Effector memory CD4-positive, alpha-beta T cell (primary cell): ENCODE measurements around the gene TSFM.

Experiments
- DNase-seq, 3 donors: peaks; one replicate each; pipeline ENCODE4 v3.0.0-alpha.2; 2020
- H3K27ac ChIP-seq: 2 replicates; pipeline ENCODE4 v1.7.0; 2013; ENCODE audit warnings: mild to moderate bottlenecking, low read length, moderate library complexity; ENCODE audit not compliant: insufficient read depth, poor library complexity, severe bottlenecking
- H3K27me3 ChIP-seq: replicated peaks from 2 replicates; pipeline ENCODE4 v1.7.0; 2013; ENCODE audit warnings: mild to moderate bottlenecking, low read length; ENCODE audit not compliant: insufficient read depth, control insufficient read depth, poor library complexity, severe bottlenecking
- H3K36me3 ChIP-seq: 2 replicates; pipeline ENCODE4 v1.7.0; 2013; ENCODE audit warnings: mild to moderate bottlenecking, low read length, moderate library complexity; ENCODE audit not compliant: control insufficient read depth, insufficient read depth
- H3K4me1 ChIP-seq: 2 replicates; pipeline ENCODE4 v1.7.0; 2013; ENCODE audit warnings: low read length, mild to moderate bottlenecking; ENCODE audit not compliant: control insufficient read depth, insufficient read depth, poor library complexity, severe bottlenecking
- H3K4me3 ChIP-seq: 2 replicates; pipeline ENCODE4 v1.7.0; 2013; ENCODE audit warnings: low read length, low read depth, mild to moderate bottlenecking; ENCODE audit not compliant: insufficient read depth, poor library complexity, severe bottlenecking
- H3K9me3 ChIP-seq: 2 replicates; pipeline ENCODE4 v1.7.0; 2013; ENCODE audit warnings: mild to moderate bottlenecking, low read length, moderate library complexity; ENCODE audit not compliant: control insufficient read depth

The TSFM gene

DNA sequence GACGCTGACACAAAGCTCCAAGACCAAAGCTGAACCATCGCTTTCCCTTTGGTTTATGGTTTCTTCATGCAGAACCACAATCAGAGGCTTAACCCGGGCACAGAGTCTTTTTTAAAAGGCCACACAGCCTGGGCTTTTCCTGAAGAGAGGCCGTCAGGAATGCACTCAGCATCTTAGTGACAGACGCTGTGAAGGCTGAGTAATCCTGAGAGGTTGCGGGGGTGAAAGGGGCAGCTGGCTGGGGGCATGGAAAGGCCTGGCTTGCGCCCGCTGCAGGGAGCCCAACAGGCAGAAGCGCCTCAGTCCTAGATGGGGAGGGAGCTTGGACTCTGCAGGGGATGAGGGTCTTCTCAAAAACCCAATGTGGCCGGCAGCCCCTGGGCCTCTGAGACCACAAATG, 50.4 kb downstream of the TSFM start:
- H3K27me3 ChIP-seq: no peaks in the 10 kb centered on the region
- H3K9me3 ChIP-seq: no peaks in the 10 kb centered on the region
- H3K4me1 ChIP-seq: peaks cover 70% of the 10 kb centered on the region
- DNase-seq: no peak
- H3K4me3 ChIP-seq: no peak overlapping the region
- H3K27ac ChIP-seq: peak overlapping the region; percentile 63
- peaks cover 13% of the 10 kb centered on the region for H3K36me3 ChIP-seq

DNA sequence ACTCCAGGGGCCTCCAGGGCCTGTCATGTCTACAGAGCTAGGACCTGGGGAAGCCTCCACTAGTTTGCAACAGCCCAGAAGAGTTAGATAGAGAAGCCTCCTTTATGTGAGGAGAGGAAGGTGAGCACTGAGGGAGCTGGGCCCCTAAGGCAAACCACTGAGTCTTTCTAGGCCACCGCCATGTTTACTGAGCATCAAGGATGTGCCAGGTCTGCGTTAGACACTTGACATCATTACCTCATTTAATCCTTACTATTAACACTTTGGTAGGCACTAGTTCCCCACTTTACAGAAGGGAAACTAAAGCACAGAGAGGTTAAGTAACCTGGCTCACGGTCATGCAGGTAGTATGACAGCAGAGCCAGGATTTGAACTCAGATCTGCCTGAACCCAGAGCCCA, 51.1 kb downstream of the TSFM start:
- H3K27ac ChIP-seq: peak overlapping the region; percentile 63

DNA sequence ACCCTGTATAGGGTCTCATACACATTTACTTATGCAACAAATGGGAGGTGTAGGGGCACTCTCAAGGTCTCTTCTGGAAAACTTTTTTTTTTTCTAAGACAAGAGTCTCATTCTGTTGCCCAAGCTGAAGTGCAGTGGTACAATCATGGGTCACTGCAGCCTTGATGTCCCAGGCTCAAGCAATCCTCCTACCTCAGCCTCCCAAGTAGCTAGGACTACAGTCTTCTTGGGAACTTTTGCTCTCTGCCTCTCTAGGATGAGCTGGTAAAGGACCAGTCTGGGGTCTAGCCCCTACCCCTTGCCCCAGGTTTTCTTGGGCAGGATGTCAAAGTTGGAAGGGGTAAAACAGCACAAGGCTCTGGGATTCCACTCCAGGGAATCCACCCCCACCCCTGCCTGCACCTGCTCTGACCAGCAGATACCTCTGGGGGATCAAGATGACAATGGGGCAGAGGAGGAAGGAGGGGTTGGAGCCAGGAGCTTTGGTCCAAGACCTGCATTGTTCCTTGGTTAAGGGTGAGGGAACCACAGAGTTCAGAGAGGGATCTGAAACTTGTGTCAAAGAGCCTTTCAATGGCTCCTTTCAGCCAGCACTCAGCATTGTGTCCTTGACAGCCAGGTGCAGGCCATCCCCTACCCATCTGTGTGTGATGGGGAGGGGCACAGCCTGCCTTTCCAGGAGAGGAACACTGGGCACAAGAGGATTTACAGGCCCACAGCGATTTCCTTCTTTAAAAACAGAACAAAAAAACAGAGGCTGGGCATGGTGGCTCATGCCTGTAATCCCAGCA, 51.7 kb downstream of the TSFM start:
- H3K36me3 ChIP-seq: peaks cover 1% of the 10 kb centered on the region
- peaks cover 83% of the 10 kb centered on the region for H3K4me1 ChIP-seq
- DNase-seq: no peak
- no peaks in the 10 kb centered on the region for H3K27me3 ChIP-seq
- H3K27ac ChIP-seq: peak overlapping the region; percentile 56
- no peaks in the 10 kb centered on the region for H3K9me3 ChIP-seq
- no peak overlapping the region for H3K4me3 ChIP-seq

More for the DNA sequence above, 51.1 kb downstream of the TSFM start:
- Histone ChIP-seq H3K27me3 (no peaks in the 10 kb centered on the region), H3K9me3 (no peaks in the 10 kb centered on the region), H3K4me3 (no peak overlapping the region), H3K4me1 (peaks cover 78% of the 10 kb centered on the region), H3K36me3 (peaks cover 7% of the 10 kb centered on the region)
- DNase-seq: no peak

- DNase-seq: no peak
- H3K36me3 ChIP-seq: no peaks in the 10 kb centered on the region
- peaks cover 95% of the 10 kb centered on the region for H3K4me1 ChIP-seq
- H3K27me3 ChIP-seq: no peaks in the 10 kb centered on the region
- H3K4me3 ChIP-seq: peak overlapping the region; percentile 12
- H3K9me3 ChIP-seq: no peaks in the 10 kb centered on the region
- H3K27ac ChIP-seq: peak overlapping the region; percentile 75
These were observed 53.0 kb downstream of the TSFM start for GRCh38 chr12:57835366-57836288.

DNA sequence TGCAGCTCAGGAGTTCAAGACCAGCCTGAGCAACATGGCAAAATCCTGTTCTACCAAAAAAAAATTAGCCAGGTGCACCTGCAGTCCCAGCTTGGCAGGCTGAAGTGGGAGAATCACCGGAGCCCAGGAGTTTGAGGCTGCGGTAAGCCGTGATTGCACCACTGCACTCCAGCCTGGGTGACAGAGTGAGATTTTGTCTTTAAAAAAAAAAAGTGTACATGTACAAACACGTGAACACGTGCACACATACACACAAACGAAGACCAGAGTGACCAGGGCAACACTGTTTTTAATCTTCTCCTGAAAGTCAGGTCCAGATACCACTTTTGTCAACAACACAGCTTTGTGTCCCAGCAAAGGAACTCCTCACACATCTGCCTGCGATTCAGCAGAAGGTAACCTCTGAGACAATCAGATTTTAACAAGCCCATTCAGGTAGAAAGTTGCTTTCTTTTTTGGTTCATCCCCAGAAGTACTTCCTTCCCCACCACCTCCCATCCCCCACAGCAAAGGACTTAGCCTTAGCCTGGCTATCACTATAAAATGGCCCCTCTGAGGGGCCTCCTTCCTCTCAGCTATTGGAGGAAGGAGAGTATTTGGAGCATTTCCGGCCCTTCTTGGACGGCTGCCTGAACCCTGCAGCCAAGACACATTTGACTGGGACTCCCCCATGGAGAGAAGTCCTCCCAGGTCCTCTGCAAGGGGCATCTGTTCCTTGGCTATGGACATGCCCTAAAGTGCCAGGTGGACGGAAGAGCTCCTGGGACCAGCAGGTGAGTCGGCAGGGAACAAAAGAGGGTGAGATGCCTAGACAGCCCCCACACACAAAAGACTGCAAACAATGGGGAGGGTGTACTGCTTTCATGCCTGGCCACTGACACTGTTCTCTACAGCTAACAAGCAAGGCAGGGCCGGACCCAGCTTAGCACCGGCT, 54.1 kb downstream of the TSFM start:
- Histone ChIP-seq H3K4me3 (peak overlapping the region; percentile 12), H3K36me3 (no peaks in the 10 kb centered on the region), H3K9me3 (no peaks in the 10 kb centered on the region), H3K27ac (peak overlapping the region; percentile 75), H3K27me3 (no peaks in the 10 kb centered on the region), H3K4me1 (peaks cover 94% of the 10 kb centered on the region)
- DNase-seq: no peak

DNA sequence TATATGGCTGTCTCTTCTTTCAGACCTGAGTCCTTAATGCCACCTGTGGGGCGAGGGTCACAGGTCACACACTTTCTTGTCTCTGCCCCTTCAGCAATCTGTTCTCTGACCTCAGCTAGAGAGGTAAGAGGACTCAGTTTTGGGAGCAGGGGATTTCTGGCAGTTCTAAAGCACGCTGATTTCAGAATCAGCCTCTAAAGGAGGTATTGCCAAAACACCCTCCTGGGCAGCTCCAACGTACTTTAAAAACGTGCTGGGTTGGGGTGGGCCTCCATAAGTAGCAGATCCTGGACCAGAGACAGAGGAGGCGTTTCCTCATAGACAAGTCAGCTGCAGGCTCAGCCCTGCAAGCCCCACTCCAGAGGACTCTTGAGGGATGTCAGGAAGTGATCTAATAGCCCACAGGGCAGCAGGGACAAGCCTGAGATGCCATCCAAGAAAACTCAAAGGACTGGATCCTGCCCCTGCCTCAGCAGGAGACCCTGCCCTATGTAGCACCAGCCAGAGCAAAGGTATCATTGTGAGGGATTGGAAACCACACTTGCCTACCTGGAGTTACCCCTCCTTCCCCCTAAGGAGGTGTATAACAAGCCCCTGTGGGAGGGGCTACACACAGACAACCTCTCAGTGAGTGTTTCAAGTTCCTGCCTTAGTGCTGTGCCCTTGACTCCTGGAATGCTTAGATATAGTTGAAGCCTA, 55.4 kb downstream of the TSFM start:
- H3K27me3 ChIP-seq: no peaks in the 10 kb centered on the region
- peak overlapping the region; percentile 70 for H3K27ac ChIP-seq
- no peaks in the 10 kb centered on the region for H3K9me3 ChIP-seq
- no peaks in the 10 kb centered on the region for H3K36me3 ChIP-seq
- no peak for DNase-seq
- peak overlapping the region; percentile 6 for H3K4me3 ChIP-seq
- peaks cover 94% of the 10 kb centered on the region for H3K4me1 ChIP-seq

GRCh38 chr12:57838594-57839302, 56.2 kb downstream of the TSFM start:
- Histone ChIP-seq H3K4me3 (no peak overlapping the region), H3K27me3 (no peaks in the 10 kb centered on the region), H3K4me1 (peaks cover 94% of the 10 kb centered on the region), H3K36me3 (no peaks in the 10 kb centered on the region), H3K27ac (peak overlapping the region; percentile 70), H3K9me3 (no peaks in the 10 kb centered on the region)
- no peak for DNase-seq

- no peak for DNase-seq
- H3K27me3 ChIP-seq: no peaks in the 10 kb centered on the region
- H3K4me1 ChIP-seq: peaks cover 91% of the 10 kb centered on the region
- no peaks in the 10 kb centered on the region for H3K9me3 ChIP-seq
- H3K4me3 ChIP-seq: no peak overlapping the region
- H3K36me3 ChIP-seq: no peaks in the 10 kb centered on the region
- H3K27ac ChIP-seq: no peak overlapping the region
These were observed 57.4 kb downstream of the TSFM start for GRCh38 chr12:57839996-57840395.

DNA sequence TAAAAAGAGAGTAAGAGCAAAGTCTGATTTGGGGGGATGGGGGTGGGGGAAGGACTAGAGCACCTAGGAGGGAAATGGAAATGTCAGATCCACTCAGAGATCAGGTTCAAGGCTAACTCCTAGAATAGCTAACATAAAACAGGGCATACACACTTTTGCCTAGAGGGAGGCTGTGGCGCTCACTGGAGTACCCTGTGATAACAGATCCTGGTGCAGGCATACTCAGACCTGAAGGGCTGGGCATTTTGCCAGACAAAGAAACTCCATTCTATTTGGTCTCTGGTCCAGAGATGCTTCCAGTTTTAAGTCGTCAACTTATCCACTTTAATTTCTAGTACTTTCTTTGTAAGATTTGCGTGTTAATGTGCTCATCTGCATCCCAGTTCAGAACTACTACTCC, 58.1 kb downstream of the TSFM start:
- H3K27ac ChIP-seq: peak overlapping the region; percentile 43
- no peak overlapping the region for H3K4me3 ChIP-seq
- H3K9me3 ChIP-seq: no peaks in the 10 kb centered on the region
- H3K36me3 ChIP-seq: no peaks in the 10 kb centered on the region
- peaks cover 85% of the 10 kb centered on the region for H3K4me1 ChIP-seq
- DNase-seq: no peak
- no peaks in the 10 kb centered on the region for H3K27me3 ChIP-seq
